Loucy (cell line): ENCODE results near the gene COG2.

Experiments
- H2AFZ ChIP-seq: fragments of 200-600 bp; sonication (generic); 2 replicates; pipeline ENCODE4 v1.6.0; 2016; ENCODE audit warnings: antibody characterized with exemption, mild to moderate bottlenecking, low read length, moderate library complexity
- H3F3A ChIP-seq: fragments of 200-600 bp; 2 replicates; pipeline ENCODE4 v1.6.0; 2016; ENCODE audit warnings: antibody characterized with exemption, low read depth, mild to moderate bottlenecking
- H3K27me3 ChIP-seq: fragments of 200-600 bp; sonication (generic); 2 replicates; pipeline ENCODE4 v1.6.1; 2014; ENCODE audit warnings: low read length, mild to moderate bottlenecking; ENCODE audit not compliant: insufficient read depth, poor library complexity, severe bottlenecking
- H3K36me3 ChIP-seq: fragments of 200-600 bp; sonication (generic); 2 replicates; pipeline ENCODE4 v1.6.1; 2016; ENCODE audit warnings: low read length; ENCODE audit not compliant: insufficient read depth
- H3K4me1 ChIP-seq: fragments of 200-600 bp; sonication (generic); 2 replicates; pipeline ENCODE4 v1.5.1; 2014; ENCODE audit warnings: low read length, mild to moderate bottlenecking; ENCODE audit not compliant: insufficient read depth, poor library complexity, severe bottlenecking
- H3K4me2 ChIP-seq: fragments of 200-600 bp; sonication (generic); 2 replicates; pipeline ENCODE4 v1.6.0; 2014; ENCODE audit warnings: antibody characterized with exemption, low read length, low read depth, mild to moderate bottlenecking; ENCODE audit not compliant: poor library complexity, severe bottlenecking
- H3K4me3 ChIP-seq: fragments of 200-600 bp; sonication (generic); 2 replicates; pipeline ENCODE4 v1.5.1; 2014; ENCODE audit warnings: low read length, mild to moderate bottlenecking, mixed read lengths; ENCODE audit not compliant: poor library complexity, severe bottlenecking
- H3K79me2 ChIP-seq: fragments of 200-600 bp; sonication (generic); 2 replicates; pipeline ENCODE4 v1.6.1; 2014; ENCODE audit warnings: low read length; ENCODE audit not compliant: insufficient read depth
- H3K9ac ChIP-seq: fragments of 200-600 bp; sonication (generic); 2 replicates; pipeline ENCODE4 v1.6.0; 2014; ENCODE audit warnings: mild to moderate bottlenecking, low read depth, low read length, moderate library complexity; ENCODE audit not compliant: poor library complexity, severe bottlenecking
- H3K9me2 ChIP-seq: fragments of 200-600 bp; sonication (generic); replicated peaks from 2 replicates; pipeline ENCODE4 v1.6.1; 2016; ENCODE audit warnings: low read depth, low read length, mixed read lengths
- H3K9me3 ChIP-seq: fragments of 200-600 bp; sonication (generic); 2 replicates; pipeline ENCODE4 v1.6.1; 2014; ENCODE audit warnings: mild to moderate bottlenecking, antibody characterized with exemption, low read length, low read depth; ENCODE audit not compliant: insufficient read depth
- H4K20me1 ChIP-seq: fragments of 200-600 bp; sonication (generic); 2 replicates; pipeline ENCODE4 v1.6.0; 2014; ENCODE audit warnings: antibody characterized with exemption, low read length, mild to moderate bottlenecking; ENCODE audit not compliant: insufficient read depth, poor library complexity, severe bottlenecking
- EZH2phosphoT487 ChIP-seq: fragments of 200-600 bp; IDR thresholded peaks from 2 replicates; pipeline ENCODE4 v1.6.1; 2018; ENCODE audit warnings: antibody characterized with exemption, mild to moderate bottlenecking, moderate library complexity, borderline replicate concordance
- TF ChIP-seq, protein P1 (sequence below): fragments of 200-600 bp; sonication (generic); conservative IDR thresholded peaks from 2 replicates; pipeline ENCODE4 v1.5.1; 2014; ENCODE audit warnings: mild to moderate bottlenecking, antibody characterized with exemption, low read length

The COG2 gene

DNA sequence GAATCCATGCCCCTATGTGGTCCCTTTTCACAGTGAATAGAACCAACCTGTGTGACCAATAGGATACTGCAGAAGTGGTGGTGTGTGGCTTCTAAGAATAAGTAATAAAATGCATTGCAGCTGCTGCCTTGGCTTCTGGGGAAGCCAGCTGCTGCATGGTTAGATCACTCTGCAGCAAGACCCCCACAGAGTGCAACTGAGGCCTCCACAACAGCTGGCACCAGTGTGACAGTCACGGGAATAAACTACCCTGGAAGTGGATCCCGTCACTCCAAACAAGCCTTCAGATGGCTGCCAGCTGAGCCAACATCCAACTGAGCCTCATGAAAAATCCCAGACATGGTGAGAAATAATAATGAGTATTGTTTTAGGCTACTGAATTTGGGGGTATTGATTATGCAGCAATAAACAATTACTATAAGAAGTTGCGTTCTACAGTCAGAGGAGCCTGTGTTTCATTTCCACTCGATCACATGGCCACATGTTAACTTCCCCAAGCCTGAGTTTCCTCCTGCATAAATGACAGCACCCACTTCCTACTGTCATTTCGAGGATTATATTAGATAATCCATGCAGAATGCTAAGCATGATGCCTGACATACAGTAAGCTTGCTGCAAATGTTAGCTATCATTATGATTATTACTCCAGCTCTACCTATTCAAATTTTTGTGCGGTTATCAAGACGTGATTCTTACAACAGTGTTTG, 20.8 kb upstream of the COG2 start:
- H3K79me2 ChIP-seq, result no peaks in the 10 kb centered on the region
- no peak overlapping the region for H3K4me2 ChIP-seq
- H3K4me1 ChIP-seq, result no peaks in the 10 kb centered on the region
- H3K9me2 ChIP-seq, result no peaks in the 10 kb centered on the region
- no peaks in the 10 kb centered on the region for H4K20me1 ChIP-seq
- H3F3A ChIP-seq, result no peaks in the 10 kb centered on the region
- no peaks in the 10 kb centered on the region for H3K27me3 ChIP-seq
- H2AFZ ChIP-seq, result no peak overlapping the region
- H3K4me3 ChIP-seq, result no peak overlapping the region
- H3K9ac ChIP-seq, result no peak overlapping the region
- TF ChIP-seq EZH2phosphoT487, result no peak
- TF ChIP-seq, protein P1, sequence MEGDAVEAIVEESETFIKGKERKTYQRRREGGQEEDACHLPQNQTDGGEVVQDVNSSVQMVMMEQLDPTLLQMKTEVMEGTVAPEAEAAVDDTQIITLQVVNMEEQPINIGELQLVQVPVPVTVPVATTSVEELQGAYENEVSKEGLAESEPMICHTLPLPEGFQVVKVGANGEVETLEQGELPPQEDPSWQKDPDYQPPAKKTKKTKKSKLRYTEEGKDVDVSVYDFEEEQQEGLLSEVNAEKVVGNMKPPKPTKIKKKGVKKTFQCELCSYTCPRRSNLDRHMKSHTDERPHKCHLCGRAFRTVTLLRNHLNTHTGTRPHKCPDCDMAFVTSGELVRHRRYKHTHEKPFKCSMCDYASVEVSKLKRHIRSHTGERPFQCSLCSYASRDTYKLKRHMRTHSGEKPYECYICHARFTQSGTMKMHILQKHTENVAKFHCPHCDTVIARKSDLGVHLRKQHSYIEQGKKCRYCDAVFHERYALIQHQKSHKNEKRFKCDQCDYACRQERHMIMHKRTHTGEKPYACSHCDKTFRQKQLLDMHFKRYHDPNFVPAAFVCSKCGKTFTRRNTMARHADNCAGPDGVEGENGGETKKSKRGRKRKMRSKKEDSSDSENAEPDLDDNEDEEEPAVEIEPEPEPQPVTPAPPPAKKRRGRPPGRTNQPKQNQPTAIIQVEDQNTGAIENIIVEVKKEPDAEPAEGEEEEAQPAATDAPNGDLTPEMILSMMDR, result no peak
- H3K36me3 ChIP-seq, result no peaks in the 10 kb centered on the region
- no peaks in the 10 kb centered on the region for H3K9me3 ChIP-seq

- no peaks in the 10 kb centered on the region for H3K79me2 ChIP-seq
These were observed 20.1 kb upstream of the COG2 start for GRCh38 chr1:230622151-230622550.

GRCh38 chr1:230624097-230624713, 18.1 kb upstream of the COG2 start:
- Histone ChIP-seq H3K9ac (no peak overlapping the region), H4K20me1 (no peaks in the 10 kb centered on the region), H3K9me3 (no peaks in the 10 kb centered on the region), H3K36me3 (no peaks in the 10 kb centered on the region), H3K9me2 (no peaks in the 10 kb centered on the region), H3K79me2 (no peaks in the 10 kb centered on the region), H3K4me1 (no peaks in the 10 kb centered on the region), H3K4me2 (no peak overlapping the region), H3K4me3 (no peak overlapping the region), H3K27me3 (no peaks in the 10 kb centered on the region), H2AFZ (no peak overlapping the region), H3F3A (no peaks in the 10 kb centered on the region)
- TF ChIP-seq, protein P1, result no peak
- no peak for TF ChIP-seq EZH2phosphoT487

More at GRCh38 chr1:230622151-230622550, 20.1 kb upstream of the COG2 start:
- Histone ChIP-seq H3K36me3 (no peaks in the 10 kb centered on the region), H3F3A (no peaks in the 10 kb centered on the region), H3K27me3 (no peaks in the 10 kb centered on the region), H3K9ac (no peak overlapping the region), H3K9me2 (no peaks in the 10 kb centered on the region), H3K4me2 (no peak overlapping the region), H2AFZ (no peak overlapping the region), H3K4me3 (no peak overlapping the region), H4K20me1 (no peaks in the 10 kb centered on the region), H3K9me3 (no peaks in the 10 kb centered on the region), H3K4me1 (no peaks in the 10 kb centered on the region)
- TF ChIP-seq, protein P1, result no peak
- no peak for TF ChIP-seq EZH2phosphoT487
